ENCODE results near the gene GTF3C1.

The GTF3C1 gene

DNA sequence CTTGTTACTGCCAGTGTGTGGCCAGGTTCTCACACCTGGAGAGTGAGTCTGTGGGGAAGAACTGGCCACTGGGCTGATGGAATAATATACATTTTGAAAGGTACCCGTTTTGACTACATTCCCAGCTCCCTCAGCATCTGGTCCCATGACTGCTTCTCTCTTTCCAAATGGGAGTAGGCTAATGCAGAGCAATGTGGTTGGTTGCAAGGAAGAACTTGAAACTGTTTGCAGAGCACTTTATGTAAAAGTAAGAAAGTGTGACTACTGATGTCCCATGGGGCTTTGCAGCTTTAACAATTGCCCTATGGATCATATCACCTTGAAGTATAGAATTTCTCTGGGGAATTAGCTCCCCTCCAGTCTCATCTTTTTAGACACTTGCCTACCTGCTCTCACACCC, 9.2 kb upstream of the GTF3C1 start:
- DNase-seq: no peak

- DNase-seq: no peak
These were observed 8.7 kb upstream of the GTF3C1 start for GRCh38 chr16:27558434-27558833.

DNA sequence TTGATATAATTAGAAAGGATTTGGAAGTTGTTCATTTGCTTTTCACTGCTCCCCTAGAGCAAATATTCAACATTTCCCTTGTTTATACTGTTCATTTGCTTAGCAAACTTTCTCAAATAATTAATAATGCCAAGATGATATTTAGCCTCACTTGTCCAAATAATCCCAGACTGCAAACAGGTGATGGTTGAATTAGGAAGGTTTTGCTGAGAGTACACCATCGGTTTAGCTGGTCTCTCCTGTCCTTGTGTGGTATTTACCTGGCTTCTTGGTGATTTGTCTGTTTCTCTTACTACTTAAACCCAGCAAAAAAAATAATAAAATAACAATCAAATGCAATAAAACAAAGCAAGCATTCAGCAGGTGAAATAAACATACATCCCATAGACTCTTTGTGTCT, 6.8 kb upstream of the GTF3C1 start:
- DNase-seq: no peak

DNA sequence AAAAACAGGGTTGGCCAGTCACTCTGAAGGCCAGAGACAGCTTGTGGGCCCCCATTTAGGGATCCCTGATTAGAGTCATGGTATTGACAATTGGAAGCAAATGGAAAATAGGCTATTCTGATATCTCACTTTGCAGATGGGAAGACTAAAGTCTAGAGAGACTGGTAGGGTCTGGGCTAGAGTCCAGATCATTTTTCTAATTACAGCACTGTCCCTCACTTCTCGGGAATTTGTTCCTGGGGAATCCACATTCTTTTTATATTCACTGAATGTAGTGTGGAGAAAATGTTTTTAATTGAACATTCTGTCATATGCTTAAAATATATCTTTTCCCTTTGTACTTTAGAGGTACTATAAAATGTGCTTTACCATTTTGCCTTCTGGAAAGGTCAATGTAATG, 1.3 kb upstream of the GTF3C1 start:
- no peak for DNase-seq

GRCh38 chr16:27550582-27550920, 838 bp upstream of the GTF3C1 start:
- no peak for DNase-seq

DNA sequence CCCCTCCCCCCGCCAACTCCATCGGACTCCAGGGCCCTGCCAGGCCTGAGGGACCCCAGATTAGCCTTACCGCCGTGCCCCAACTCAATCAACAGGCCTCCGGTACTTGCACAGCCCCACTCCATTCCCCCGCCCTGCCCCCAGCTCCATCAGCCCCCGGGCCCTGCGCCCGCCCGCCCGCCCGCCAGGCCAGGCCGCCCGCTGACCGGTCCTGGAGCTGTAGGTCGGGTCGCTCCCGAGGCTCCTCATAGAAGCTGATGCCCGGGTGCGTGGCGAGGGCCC, 308 bp downstream of the GTF3C1 start:
- no peak for DNase-seq

GRCh38 chr16:27547851-27548250, 1.9 kb downstream of the GTF3C1 start:
- DNase-seq: no peak

DNA sequence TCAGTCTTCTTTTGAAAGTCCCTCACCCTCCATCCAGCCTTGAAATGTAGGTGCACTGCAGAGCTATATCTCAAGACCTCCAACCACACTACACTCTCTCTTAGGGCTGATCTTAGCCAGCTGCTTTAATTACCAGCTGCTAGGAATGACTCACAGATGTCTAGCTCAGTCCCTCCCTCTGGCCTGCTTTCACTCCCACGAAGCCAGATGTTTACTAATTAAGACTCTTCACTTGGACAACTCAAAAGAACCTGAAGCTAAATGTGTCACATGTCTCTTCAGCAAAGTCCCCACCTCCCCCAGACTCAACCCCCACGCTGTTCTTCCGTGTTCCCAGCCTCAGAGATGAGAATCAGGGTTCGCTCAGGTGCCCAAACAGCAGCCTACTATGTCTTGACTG, 2.6 kb downstream of the GTF3C1 start:
- DNase-seq: peak; percentile 11

DNA sequence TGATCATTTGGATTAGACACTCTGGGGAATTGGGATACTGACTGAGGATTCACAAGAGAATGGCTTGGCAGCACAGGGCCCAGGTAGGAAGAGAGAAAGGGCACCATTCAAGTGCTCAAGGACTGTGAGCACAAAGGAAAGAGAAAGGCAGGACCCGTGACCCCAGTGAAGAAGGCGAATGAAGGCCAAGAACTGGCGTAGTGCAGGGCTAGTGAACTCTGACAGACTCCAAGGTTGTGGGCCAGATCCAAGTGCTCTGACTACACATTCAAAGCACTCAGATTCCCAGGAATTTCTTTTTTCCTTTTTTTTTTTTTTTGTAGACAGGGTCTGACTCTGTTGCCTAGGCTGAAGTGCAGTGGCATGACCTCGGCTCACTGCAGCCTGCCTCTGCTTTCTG, 5.0 kb downstream of the GTF3C1 start:
- DNase-seq: no peak

- DNase-seq: no peak
These were observed 5.9 kb downstream of the GTF3C1 start for GRCh38 chr16:27543801-27544200.

- no peak for DNase-seq
These were observed 10.1 kb downstream of the GTF3C1 start for GRCh38 chr16:27539636-27540035.

GRCh38 chr16:27539120-27539519, 10.6 kb downstream of the GTF3C1 start:
- DNase-seq: no peak

- no peak for DNase-seq
These were observed 11.2 kb downstream of the GTF3C1 start for GRCh38 chr16:27538528-27538927.

DNA sequence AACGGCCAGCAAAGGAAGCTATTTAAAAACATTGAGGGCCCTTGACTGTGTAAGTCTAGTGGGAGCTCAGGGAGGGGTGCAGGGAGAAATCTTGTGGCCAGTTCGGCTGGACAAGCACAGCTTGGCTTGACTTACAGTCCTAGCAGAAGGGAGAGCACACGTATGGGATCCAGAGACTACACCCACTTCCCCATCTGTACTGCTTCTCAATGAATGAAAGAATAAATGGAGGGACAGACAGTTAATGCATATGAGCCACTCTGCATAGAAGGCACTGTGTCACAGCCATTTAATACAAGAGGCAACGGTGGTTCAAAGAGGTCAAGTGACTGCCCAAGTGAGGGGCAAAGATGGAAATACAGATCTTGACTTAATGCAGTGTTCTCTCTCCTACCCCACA, 15.5 kb downstream of the GTF3C1 start:
- no peak for DNase-seq

GRCh38 chr16:27531826-27532800, 17.6 kb downstream of the GTF3C1 start:
- no peak for DNase-seq

GRCh38 chr16:27531186-27531585, 18.5 kb downstream of the GTF3C1 start:
- no peak for DNase-seq

DNA sequence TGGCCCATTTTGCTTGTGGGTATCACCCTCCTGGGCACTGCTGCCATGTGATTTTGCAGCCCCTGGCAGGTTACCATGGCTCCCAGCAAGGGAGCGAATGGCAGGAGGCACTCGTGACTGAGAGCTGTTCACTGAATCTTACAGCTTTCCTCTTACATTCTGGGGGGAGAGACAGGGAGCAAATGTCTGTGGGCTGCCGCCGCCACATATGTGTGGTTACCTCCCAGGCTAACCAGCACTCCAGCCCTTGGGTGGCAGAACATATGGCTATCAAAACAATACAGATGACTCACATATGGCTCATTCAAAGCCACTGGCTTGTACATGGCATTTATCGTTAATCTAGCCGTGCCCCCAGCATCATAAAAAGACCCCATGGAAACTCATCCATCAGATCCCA, 19.8 kb downstream of the GTF3C1 start:
- peak; percentile 86 for DNase-seq

- no peak for DNase-seq
These were observed 21.4 kb downstream of the GTF3C1 start for GRCh38 chr16:27528294-27528693.

DNA sequence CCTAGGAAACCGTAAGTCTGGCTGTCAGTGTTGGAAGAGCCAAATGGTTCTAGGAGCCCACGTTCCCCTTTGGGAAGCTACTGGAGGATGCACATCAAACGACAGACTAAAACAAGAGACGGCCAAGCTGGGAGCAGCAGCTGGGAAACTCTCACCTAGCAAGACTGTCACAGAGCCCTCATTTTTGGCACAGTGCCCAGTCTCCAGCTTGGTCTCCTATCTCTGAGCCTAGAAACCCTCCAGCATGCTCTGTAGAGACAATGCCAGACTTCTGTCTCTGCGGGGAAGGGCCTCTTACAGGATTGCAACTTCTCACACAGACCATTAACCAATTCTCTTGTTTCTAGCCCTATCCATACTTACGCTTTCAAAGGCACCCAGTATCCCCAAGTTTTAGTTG, 23.5 kb downstream of the GTF3C1 start:
- peak; percentile 89 for DNase-seq

- no peak for DNase-seq
These were observed 27.5 kb downstream of the GTF3C1 start for GRCh38 chr16:27522173-27522707.

DNA sequence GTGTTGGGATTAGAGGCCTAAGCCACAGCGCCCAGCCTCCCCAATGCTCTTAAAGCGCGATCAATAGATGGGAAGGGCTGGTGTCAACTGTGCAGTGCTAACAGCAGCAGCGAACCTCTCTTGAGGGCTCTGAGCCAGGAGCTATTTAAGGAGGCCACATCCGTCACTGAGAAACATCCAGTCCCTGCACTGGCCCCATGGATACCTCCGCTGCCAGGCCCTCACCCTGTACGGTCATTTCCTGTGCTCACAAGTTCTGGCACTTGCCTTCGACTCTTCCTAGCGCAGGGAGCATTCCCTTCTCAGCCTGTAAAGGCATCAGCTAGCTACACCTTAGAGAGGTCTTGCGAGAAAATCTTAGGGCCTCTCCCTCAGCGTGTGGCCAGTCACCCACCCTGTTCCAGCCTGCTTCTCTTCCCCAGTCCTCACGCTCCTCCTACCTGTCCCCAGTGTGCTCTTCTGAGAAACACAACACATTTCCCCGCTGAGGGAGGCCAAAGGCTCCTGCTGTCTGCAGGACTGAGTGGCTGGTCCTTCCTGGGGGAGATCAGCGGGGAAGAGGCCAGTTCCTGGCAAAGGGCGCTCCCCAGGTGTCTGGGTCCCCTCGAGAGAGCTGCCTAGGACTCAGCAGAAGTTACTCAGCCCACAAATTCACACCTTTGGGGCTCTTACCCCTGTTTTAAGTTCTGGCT, 28.6 kb downstream of the GTF3C1 start:
- no peak for DNase-seq

GRCh38 chr16:27518226-27518625, 31.5 kb downstream of the GTF3C1 start:
- DNase-seq: no peak

GRCh38 chr16:27517664-27518063, 32.0 kb downstream of the GTF3C1 start:
- peak; percentile 75 for DNase-seq

DNA sequence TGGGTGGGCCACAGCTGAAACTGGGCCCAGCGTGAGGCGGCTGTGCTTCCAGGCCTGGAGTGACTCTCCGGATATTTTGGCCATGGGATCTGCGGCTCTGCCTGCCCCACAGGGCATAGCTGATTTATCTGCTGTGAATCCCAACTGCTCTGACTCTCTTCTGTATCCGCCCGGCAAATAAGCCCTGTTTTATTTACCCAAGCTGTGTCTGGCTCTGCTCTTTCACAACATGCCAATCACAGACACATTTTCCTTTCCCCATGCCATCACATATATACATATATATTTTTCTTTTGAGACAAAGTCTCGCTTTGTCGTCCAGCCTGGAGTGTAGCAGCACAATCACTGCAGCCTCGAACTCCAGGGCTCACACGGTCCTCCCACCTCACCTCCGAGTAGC, 33.3 kb downstream of the GTF3C1 start:
- no peak for DNase-seq

All from NCI-H2171 (cell line).